HG02678 (cell line): Measurements from ENCODE around the gene PDE4B.

Source experiments
- ATAC-seq: cut with Tn5 transposase; IDR thresholded peaks from one replicate; pipeline ENCODE4 v1.9.1; 2021; ENCODE audit warnings: mild to moderate bottlenecking, moderate library complexity; ENCODE audit not compliant: unreplicated experiment

The PDE4B gene

DNA sequence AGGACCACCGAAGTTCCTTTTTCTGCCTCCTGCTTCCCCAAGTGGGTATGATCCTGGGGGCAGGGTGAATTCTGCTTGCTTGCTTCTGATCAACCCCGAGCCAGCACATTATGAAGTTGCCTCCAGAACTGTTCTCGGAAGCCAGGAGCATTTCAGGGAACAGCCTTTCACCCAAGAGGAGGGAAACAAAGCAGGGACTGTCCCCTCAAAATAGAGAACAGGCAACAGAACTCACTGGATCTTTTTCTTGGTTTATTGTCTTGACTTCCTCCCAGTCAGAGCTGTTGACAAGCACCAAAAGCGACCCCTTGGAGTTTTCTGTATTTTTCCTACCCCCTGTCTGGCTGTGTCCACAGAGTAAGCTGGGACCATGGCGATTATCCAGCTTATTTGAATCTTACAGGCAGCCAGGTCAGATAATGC, 482.9 kb downstream of the PDE4B start:
- no peak for ATAC-seq

DNA sequence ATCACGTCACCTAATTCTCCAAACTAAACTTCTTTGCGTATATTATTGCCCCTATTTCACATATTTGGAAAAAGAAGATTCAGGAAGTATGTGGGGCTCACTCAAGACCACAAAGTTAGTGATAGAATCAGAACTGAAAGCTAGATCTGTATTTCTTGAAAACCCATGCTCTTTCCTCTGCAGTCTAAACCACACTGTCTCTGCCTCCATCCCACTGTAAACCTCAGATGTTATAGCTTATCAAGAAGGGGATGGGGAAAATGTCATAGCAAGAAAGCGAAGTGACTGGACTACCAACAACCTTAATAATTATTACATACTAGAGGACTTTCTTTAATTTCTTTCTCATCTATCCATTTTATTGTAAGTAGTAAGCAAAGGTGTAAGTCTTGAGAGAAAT, 483.5 kb downstream of the PDE4B start:
- peak; percentile 75 for ATAC-seq

DNA sequence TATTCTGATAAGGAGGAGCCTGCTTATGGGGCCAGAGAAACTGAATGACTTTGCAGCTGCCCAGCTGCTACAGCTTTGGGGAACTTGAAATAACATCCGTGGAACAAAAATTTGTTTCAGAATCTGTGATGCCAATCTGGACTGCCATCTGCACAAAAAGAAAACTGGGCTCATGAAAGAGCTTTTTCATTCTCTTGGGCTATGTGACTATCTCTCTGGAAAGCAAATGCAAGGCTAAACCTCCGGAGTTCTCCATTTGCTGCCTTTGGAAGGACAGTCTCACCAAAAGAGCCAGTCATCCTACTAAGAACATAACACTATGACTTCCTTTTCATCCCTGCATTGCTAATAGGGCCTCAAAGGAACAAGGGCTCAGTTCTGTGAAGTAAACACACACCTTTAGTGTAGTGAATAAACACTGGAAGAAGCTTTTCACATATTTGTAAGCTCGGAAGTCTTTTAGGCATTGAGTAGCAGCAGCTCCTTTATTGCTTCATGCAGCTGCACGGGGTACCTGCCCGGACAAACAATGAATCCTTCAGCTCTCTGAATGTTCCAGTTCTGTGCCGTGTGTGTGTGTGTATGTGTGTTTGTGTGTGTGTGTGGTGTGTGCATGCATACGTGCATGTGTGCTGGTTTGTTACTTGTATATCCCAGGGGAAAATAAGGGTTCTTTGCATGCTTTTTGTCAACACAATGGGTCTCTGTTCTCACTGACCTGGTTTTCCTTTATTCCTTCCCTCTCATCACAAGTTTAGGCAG, 485.7 kb downstream of the PDE4B start:
- ATAC-seq = peak; percentile 32

DNA sequence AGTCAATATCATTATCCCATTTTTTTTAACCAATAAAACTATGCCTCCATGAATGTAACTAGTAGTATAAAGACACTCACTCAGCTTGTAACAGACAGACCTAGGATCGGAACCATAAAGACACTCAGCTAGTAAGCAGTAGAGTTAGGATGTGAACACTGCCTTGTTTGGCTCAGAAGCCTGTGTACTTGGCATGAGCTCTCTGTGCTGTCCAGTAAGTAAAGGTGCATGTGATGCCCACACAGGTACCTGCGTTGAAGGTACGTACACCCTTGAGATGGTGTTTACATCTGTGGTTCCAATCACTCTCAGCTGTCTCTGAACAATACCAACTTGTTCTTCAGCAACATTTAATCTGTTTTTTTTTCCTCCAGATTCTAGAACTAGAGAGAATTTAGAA, 489.1 kb downstream of the PDE4B start:
- ATAC-seq = no peak

DNA sequence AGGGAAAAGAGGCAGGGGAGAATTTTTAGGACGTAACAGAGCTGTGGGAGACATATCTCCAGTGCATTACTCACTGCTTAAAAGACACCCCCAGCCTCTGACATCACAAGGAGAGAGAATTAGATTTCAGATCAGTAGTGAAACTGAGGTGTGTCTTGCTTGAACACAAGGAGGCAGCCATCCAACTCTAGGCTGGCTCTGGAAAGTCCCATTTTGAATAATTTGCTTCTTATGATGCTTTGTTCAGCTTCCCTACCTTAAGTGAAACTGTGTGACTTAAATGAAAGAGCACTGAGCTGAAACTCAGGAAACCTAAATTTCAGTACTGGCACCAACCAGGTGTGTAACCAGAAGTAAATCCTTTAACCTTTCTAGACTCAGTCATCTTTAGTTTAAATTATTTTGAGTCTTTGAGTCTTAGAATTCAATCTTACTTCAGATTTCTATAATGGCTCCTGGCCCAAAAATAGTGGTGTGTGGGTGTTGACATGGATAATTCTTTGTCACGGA, 489.7 kb downstream of the PDE4B start:
- ATAC-seq = peak; percentile 79

DNA sequence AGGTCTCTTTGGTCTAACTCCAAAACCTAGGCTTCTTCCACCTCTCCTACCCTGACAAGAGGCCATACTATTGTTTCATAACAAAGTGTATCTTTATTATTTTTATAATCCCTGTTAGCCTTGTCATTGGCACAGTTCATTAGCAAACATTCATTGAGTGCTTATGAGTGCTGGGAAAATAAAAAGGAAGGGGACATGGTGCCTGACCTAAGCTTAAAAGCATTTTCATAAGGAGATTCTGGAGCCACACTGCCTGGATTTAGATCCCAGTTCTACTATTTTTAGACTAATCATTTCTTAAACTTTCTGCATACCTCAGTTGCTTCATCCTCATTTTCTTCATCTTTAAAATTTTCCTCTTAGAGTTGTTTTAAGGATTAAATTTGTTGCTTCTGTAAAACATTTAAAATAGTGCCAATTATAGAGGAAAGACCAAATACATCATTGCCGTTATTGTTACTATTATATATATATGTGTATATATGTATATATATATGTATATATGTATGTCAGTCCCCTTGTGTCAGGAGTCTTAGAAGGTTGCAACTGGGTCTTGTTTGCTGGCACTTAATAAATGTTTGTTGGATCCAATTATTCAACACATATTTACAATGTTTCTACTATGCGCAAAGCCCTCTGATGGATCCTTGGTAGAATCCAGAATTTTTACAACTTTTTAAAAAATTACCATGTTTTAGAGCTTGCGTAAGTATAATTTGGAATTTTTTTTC, 490.4 kb downstream of the PDE4B start:
- no peak for ATAC-seq

DNA sequence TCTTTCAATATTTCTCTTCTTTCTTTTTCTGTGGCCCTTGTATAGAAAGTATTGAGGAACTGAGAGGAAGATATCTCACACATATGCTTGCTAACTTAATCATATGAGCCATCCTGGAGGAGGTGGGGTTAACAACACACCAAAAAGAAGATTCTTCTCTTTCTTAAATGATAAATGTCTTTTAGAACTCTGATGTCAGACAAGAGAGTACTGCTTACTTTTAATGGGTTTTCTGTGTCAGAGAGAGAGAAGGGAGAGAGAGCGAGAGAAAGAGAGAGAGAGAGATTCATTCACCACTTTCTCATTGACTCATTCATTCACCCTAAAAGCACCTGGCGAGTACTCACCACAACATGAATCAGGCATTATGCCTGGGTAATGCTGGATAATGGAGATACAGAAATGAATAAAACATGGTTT, 490.9 kb downstream of the PDE4B start:
- peak; percentile 55 for ATAC-seq

DNA sequence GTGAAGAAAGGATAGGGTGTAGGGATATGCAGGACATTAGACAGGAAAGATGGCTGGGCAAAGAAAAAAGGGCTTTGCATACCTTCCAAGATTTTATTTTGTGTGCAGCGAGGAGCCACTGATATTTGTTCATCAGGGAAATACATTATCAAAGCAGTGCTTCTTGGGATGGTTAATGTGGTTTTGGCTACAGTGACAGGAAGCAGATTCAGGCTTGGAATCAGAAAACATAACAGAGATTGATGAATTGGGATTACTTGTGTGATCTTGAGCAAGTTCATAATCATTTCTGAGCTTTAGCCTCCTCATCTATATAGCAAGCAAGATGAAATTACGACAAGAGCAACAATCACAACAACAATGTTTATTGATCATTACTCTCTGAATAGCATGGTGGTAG, 492.1 kb downstream of the PDE4B start:
- ATAC-seq = no peak

DNA sequence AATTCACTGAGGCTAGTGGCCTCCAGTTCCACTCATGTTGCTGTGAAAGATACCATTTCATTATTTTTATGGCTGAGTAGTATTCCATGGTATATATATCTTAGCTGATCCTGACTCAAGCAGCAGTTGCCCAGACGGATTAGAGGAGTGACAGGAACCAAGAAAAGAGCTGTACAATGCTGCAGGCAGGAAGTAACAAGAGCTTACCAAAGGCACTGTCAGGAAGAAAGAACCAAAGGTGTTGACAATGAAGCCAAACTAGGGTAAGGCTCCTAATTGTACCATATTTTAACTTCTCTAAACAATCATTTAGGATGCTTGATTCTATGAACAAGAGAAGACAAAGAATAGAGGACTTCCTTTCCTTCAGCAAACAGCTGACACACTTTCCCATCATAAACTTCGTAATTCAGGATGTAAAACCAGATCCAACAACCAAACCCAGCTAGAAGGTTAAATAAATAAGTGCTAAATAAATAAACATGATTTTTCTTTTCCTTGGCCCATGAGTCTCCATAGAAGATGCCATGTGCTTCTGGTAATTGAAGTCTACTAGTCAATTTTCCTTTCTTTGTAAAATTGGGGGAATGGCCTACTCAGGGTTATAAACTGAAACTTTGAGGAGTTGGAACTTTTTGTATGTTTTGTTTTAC, 493.0 kb downstream of the PDE4B start:
- no peak for ATAC-seq

DNA sequence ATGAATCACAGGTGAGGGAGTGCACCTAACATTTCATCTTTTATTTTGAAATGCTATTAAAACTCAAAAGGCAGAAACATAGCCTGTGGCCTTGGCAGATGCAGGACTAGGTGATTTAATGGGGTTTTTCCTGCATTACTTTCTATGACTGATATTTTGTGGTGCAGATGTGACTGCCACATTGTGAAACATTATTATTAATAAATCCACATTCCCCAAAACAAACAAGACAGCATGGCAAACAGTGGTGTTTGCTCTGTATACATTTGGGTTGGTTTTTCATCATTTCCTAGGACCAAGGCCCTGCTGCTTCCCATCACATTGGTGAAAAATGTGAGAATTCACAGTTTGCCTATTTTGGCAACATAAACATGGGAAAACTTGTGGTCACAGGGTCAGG, 493.6 kb downstream of the PDE4B start:
- no peak for ATAC-seq

DNA sequence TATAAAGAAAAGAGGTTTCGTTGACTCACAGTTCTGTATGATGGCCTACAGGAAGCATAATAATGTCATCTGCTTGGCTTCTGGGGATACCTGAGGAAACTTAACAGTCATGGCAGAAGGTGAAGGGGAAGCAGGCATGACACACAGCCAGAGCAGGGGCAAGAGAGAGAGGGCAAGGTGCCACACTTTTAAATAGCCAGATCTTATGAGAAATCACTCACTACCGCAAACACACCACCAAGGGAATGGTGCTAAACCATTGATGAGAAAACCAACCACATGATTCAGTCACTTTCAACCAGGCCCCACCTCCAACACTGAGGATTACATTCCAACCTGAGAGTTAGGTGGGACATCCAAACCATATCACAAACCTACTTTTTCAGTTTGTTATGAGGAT, 495.4 kb downstream of the PDE4B start:
- no peak for ATAC-seq

DNA sequence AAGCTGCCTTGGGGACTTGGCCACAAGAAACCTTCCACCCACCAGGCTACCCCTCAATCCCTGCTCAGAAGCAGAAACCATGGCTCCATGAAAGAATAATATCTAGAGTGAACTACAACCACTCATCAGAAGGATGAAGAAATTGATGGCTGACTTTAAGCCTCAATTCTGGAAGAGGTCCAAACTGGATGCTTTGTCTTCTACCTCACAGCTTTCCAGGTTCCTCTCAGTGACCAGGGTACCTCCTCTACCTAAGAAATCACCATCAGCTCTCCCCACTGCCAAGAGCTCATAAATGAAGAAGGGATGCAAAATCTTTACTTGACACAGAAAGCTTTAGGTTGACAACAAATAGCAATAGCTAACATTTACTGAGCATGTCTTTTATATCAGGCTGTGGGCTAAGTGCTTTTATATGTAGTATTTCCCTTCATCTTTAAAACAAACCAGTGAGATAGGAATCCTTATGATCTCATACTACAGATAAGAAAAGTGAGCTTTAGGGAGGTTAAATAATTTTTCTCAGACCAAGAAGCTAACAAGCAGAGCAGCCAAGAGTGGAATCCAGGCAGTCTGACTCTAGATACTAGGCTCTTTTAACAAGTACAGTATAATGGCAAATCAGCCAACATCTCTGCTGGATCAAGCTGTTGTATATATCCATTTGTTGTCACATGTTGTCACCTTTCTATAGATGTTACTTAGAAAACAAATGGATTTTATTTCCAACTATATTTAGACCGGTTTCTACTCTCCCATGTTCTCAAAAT, 498.3 kb downstream of the PDE4B start:
- no peak for ATAC-seq

DNA sequence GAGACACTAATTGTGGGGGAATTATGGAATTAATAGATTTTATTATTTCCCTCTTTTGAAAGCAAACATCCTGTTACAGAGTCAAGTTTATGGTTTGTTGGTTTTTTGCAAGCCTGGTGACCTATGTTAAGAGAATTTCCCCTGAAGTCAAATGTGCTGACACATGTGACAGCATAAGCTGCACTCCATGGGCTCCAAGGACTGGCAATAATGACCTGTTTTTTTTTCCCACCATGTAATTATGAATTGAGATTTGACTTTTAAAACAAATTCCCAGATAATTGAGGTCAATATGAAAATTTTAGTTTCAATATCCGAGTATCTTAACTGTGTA, 498.8 kb downstream of the PDE4B start:
- ATAC-seq = no peak

DNA sequence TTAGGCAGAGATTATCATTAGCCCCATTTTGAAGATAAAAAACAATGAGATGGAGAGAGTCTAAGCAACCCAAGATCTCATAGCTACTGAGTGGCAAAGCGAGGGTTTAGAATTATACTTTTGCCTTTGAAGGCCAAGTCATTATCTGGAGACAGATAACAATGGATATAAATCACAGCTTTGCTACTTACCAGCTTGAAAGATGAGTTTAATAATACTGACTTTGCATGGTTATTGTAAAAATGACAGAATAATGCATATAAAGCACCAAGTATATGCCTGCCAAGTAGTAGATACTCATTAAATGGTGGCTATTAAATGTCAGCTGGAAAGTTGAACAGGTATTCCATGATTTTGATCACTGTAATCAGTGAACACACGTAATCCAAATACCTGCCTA, 499.6 kb downstream of the PDE4B start:
- no peak for ATAC-seq

DNA sequence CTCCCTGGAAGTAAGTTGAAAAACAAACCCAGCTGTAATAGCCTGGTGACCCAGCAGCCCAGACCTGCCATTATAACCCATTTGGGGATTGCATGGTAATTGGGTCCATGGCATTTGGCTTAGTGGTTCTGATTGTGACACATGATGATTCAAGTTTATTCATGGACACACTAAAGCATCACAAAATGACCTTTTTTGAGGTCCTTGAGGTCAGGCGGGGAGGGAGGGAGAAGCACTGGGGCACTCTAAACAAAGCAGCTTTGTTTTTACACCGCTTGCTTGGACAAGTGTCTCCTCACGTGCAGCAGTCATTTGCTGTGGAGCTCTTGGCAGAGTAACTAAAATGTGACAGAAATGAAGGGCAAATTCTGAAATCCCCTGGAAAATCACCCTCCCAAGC, 500.2 kb downstream of the PDE4B start:
- no peak for ATAC-seq

DNA sequence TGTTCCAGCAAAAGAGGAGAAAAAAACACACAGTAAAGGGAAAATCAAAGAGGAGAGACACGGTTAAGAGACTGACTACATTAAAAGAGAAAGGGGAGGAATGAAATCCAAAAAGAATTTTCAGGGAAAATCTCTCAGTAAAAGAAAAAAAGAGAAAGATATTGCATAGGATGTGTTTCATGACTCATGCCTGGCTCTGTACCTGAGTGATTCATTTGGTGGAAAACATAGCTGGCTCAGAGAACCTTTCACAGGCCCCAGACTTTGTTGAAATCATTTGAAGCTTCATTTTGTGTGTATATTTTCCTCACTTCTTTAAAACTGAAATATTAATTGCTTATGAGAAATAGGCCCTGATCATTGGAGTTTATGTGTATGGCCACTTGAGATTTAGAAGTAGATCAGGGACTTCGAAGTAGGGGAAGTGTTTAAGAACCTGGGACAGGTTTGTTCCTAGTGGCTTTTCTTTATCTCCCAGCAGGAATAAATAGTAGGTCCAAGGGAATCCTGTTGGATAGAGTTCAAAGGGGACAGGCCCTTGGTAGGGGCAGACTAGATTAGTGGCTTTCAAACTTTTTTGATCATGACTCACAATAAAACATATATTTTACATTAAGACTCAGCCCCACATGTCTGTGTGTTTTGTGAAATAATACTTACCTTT, 502.1 kb downstream of the PDE4B start:
- no peak for ATAC-seq

DNA sequence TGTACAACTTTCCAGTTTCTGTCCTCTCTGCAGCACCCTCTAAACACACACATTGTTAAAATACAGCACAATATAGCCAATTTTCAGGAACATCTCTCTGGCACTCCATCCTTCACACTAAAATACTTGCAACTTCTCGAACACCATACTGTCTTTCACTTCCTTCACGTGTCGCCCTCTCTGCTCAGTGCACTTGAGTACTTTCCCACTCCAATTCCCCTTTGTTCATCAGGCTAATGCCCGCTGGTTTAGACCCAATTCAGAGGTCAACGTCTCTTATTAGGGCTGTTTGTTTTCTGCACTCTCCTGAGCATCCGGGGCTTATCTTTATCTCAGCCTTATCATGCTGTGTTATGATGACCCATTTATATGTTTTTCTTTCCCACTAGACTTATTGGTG, 503.1 kb downstream of the PDE4B start:
- no peak for ATAC-seq

DNA sequence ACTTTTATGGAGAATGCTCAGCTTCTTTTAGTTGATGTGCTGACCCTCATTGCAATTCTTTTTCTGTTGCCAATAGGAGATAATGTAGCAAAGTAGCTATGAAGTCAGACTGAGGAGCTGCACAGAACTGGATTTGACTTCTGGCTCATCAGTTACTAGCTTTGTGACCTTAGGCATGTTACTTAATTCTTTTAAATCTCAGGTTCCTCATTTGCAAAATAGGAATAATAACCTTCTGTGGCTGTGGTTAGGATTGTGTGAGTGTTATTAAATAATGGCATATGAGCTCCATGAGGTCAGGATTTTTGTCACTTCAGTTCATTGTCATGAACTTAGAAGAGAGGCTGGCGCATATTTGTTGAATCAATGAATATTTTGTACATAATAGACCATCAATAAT, 503.7 kb downstream of the PDE4B start:
- ATAC-seq = no peak

DNA sequence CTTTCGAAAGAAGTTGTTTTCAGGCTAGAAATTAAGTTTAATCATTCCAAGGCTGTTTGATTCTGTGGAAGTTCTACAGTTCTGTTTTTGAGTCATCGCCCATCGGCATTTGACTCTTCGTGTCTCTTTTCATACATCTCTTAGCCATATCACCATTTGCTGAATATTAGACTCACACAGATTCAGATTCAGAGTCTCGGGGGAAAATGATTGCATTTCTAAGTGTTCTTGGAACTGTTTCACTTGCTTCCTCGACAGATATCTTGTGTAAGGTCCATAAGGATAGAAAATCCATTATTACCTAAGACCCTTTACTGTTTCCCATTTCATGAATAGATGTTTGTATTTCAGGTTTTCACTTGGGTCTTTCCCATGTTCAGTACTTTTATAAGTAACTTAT, 504.3 kb downstream of the PDE4B start:
- ATAC-seq = no peak

DNA sequence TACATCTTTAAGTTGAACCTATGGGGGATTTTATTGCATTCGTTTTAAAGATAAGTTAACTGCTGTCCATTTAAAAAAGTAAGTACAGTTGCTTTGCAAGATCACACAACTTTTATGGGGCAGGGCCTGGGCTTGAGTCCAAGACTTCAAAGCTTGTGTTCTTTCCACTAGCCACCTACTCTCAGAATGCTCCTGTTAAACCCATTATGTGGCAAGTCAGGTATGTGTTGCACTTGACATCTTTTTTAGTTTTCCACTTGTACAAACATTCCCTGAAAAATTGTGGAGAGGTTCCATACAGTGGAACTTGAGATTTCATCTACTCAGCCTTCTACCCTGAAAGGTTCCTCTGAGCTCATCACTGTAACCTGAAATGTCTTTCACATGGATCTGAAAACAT, 505.8 kb downstream of the PDE4B start:
- ATAC-seq = no peak
